Measurements from ENCODE around the gene MAPKAP1. TPM values are rescaled to one million over a fixed set of nuclear protein-coding genes. Genes with fewer than 3 reads are reported as not detected.

The MAPKAP1 gene
- total RNA-seq, 6 donors from 2014 or later: 60.8 to 84.0 (median 71.5) TPM

DNA sequence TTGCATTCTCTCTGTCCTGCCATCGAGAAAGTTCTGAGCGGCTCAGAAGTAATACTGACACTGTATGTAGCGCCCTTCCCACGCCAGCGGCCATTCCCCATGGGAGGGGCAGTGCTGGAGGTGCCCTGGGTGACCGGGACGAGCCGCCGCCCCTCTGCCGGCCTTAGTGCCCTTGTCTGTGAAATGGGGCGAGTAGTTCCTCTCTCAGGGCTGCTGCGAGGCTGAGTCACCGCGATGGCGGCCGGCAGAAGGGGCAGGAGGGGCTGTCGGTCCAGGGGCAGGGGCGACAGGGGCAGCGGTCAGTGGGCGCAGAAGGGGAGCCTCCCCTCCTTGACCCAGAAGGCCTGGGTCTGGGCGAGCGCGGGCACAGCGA, 296.5 kb downstream of the MAPKAP1 start:
- no peak overlapping the region for H3K27ac ChIP-seq
- no peaks in the 10 kb centered on the region for H3K36me3 ChIP-seq
- H3K4me3 ChIP-seq: peak overlapping the region in 1 of 4 donors; percentile 41
- DNase-seq (no peak), ATAC-seq (ENCODE audit: low FRiP score in 2 of 2) (no peak)
- TF ChIP-seq POLR2AphosphoS5 (IDR thresholded peaks at IDR 0.05) (no peak), EP300 (IDR thresholded peaks at IDR 0.05) (no peak), POLR2A (IDR thresholded peaks at IDR 0.05) (no peak)
- TF ChIP-seq, protein P1, sequence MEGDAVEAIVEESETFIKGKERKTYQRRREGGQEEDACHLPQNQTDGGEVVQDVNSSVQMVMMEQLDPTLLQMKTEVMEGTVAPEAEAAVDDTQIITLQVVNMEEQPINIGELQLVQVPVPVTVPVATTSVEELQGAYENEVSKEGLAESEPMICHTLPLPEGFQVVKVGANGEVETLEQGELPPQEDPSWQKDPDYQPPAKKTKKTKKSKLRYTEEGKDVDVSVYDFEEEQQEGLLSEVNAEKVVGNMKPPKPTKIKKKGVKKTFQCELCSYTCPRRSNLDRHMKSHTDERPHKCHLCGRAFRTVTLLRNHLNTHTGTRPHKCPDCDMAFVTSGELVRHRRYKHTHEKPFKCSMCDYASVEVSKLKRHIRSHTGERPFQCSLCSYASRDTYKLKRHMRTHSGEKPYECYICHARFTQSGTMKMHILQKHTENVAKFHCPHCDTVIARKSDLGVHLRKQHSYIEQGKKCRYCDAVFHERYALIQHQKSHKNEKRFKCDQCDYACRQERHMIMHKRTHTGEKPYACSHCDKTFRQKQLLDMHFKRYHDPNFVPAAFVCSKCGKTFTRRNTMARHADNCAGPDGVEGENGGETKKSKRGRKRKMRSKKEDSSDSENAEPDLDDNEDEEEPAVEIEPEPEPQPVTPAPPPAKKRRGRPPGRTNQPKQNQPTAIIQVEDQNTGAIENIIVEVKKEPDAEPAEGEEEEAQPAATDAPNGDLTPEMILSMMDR (IDR thresholded peaks at IDR 0.05): no peak
- H3K4me1 ChIP-seq: peaks cover 8 to 15% (median 11%) of the 10 kb centered on the region in 4 donors
- H3K9me3 ChIP-seq: no peaks in the 10 kb centered on the region
- H3K27me3 ChIP-seq: no peaks in the 10 kb centered on the region
- 93 to 100% methylated on average over 5 to 24 of the region's 24 CpGs for WGBS, 2 donors

DNA sequence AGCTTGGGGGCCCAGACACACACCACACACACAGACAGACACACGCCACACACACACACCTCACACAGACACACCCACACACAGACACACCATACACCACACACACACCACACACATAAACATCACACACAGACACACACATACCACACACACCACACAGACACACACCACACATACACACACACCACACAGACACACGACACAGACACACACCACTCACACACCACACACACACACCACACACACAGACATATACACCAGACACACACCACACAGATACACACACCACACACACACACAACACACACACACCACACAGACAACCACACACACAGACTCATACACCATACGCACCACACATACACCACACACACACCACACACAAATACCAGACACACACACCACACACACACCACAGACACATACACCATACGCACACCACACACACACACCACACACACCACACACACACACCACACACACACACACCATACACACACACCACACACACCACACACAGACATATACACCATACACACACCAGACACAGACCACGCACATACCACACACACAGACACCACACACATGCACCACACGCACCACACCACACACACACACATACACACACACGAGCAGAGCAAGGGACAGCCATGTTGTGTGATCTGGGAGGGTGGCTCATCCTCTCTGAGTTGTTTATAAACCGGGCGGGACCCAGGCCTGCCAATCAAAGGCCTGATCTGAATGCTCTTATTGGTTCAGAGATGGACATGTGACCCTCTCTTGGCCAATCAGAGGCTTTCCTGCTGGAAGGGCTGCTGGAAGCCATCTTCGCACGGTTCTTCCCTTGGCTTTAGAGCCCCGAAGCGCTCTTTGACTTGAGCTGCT, 297.1 kb downstream of the MAPKAP1 start:
- Histone ChIP-seq H3K4me3 (peak overlapping the region in 1 of 4 donors; percentile 41), H3K27me3 (no peaks in the 10 kb centered on the region), H3K4me1 (peaks cover 8 to 15% (median 11%) of the 10 kb centered on the region in 4 donors), H3K9me3 (no peaks in the 10 kb centered on the region), H3K27ac (no peak overlapping the region), H3K36me3 (no peaks in the 10 kb centered on the region)
- TF ChIP-seq, protein P1 (IDR thresholded peaks at IDR 0.05): no peak
- WGBS, 2 donors: 96 to 97% methylated on average over 13 of the region's 13 CpGs
- DNase-seq (no peak), ATAC-seq (ENCODE audit: low FRiP score in 2 of 2) (peak in 1 of 2 donors; percentile 24)

DNA sequence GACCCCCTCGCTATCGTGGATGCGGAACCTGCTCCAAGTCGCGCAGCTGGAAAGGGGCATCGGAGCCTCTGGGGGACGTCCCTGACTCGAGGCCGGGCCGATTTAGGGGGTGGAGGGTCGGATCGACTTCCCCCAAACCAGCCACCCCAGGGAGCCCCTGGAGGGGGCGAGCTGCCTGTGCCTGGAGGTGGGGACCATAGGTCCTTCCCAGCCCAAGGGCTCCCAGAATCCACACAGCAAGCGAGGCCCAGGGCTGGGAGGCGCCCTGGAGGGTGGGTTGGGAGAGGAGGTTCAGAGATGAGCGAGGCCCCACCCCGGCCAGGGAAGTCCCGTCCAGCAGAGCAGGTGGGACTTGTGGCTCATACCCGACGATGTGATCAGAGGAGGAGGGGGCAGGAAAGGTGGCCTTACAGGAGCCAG, 297.8 kb downstream of the MAPKAP1 start:
- H3K9me3 ChIP-seq: no peaks in the 10 kb centered on the region
- H3K27ac ChIP-seq: no peak overlapping the region
- H3K4me1 ChIP-seq: peaks cover 8 to 15% (median 11%) of the 10 kb centered on the region in 4 donors
- no peak overlapping the region for H3K4me3 ChIP-seq
- ATAC-seq (ENCODE audit: low FRiP score in 2 of 2) (no peak), DNase-seq (peak in 1 of 2 donors; percentile 75)
- H3K36me3 ChIP-seq: no peaks in the 10 kb centered on the region
- no peaks in the 10 kb centered on the region for H3K27me3 ChIP-seq
- no peak for TF ChIP-seq POLR2AphosphoS5 (IDR thresholded peaks at IDR 0.05)
- no peak for TF ChIP-seq EP300 (IDR thresholded peaks at IDR 0.05)
- TF ChIP-seq, protein P1 (IDR thresholded peaks at IDR 0.05): no peak
- no peak for TF ChIP-seq POLR2A (IDR thresholded peaks at IDR 0.05)
- WGBS, 2 donors: 57 to 85% methylated on average over 6 to 19 of the region's 20 CpGs

DNA sequence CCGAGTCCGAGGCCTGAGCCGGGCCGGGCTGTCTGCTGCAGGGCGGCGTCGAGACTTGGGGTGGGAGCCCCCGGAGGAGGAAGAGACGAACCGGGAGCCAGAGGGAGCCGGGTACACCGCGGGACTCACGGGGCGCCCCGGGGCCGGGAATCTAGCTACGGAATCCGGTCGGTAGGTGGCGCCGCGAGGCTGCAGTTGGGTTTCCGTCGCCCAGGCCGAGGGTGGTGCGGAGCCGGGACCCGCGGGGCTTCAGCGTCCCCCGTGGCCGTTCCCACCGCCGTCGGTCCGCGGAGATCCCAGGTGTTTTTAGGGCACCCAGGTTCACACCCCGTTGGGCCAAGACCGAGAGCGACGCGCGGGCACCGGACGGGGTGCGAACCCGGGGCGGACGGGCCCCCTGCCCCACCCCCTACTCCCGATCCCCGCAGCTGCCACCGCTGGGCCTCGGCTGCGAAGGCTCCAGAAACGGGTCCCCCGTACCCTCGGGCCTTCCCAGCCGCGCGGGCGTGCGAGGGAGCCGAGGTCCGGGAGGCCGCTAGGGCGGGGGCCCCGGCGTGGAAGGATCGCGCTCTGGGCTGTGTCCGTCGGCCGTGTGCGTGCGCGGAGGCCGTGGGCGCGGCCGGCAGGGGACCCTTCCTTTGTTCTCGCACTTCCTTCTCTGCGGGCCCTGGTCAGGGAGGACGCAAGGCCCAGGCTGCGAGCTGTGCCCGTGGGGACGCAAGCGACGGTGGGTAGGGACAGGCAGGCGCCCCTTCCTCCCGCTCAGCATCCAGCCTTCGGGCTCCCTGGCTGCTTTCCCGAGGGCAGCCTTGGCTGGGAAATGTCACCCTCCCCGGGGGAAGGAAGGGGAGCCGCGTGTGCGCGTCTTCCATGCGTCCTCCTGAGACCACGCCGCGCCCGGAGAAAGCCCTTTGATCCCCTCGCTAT, 298.8 kb downstream of the MAPKAP1 start:
- peak overlapping the region; percentile 43 to 74 (median 58) for H3K4me3 ChIP-seq
- H3K9me3 ChIP-seq: no peaks in the 10 kb centered on the region
- H3K27me3 ChIP-seq: no peaks in the 10 kb centered on the region
- H3K27ac ChIP-seq: peak overlapping the region; percentile 2 to 48 (median 24)
- H3K36me3 ChIP-seq: no peaks in the 10 kb centered on the region
- DNase-seq (peak; percentile 64 to 95), ATAC-seq (ENCODE audit: low FRiP score in 2 of 2) (peak; percentile 67 to 94)
- H3K4me1 ChIP-seq: peaks cover 8 to 15% (median 11%) of the 10 kb centered on the region in 4 donors
- 16 to 39% methylated on average over 13 to 52 of the region's 104 CpGs for whole genome bisulfite sequencing, 2 donors
- no peak for TF ChIP-seq EP300 (IDR thresholded peaks at IDR 0.05)
- TF ChIP-seq POLR2AphosphoS5 (IDR thresholded peaks at IDR 0.05): no peak
- TF ChIP-seq, protein P1 (IDR thresholded peaks at IDR 0.05): peak; percentile 71 to 94 (median 82)
- TF ChIP-seq POLR2A (IDR thresholded peaks at IDR 0.05): no peak
